ENCODE data around the gene ZC2HC1C. TPM values are rescaled to one million over a fixed set of nuclear protein-coding genes. Genes with fewer than 3 reads are reported as not detected.

The ZC2HC1C gene
- total RNA-seq, 2 experiments from 2014 or later = 1.4 to 2.1 TPM

DNA sequence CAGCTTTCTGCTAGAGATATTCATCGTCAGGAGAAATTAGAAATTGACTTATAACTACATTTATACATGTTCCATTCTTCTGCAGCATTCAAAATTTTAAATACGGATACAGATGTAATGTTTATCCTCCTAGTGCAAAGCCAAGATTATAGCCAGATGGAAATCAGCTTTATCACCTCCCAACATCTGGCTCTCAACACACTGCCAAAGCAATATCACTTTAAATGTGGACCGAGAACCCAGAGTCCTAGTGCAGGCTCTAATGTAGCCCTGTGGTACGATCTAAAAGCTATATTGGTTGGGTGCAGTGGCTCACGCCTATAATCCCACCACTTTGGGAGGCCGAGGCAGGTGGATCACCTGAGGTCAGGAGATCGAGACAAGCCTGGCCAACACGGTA lies 24.7 kb upstream of the ZC2HC1C start:
- no peak for DNase-seq
- Mint-ChIP-seq H3K9me3 (no peaks in the 10 kb centered on the region), H3K4me3 (no peak overlapping the region), H3K36me3 (peaks cover 21% of the 10 kb centered on the region), H3K4me1 (ENCODE audit: low read depth) (peaks cover 49% of the 10 kb centered on the region), H3K27ac (no peak overlapping the region), H3K27me3 (no peaks in the 10 kb centered on the region)
- ChIA-PET CTCF (interaction anchor here (0.7 to 1.3 kb wide), 2 partner anchors 22 to 259 kb away, joined by 3 to 5 read pairs; no protein-coding TSS in a partner anchor), POLR2A (interaction anchor here (1.7 kb wide), 1 partner anchor 19 kb away, joined by 4 read pairs; the partner anchor contains the start of gene ACYP1)
- intact Hi-C loops (cut with micrococcal nuclease) = no loop called here

DNA sequence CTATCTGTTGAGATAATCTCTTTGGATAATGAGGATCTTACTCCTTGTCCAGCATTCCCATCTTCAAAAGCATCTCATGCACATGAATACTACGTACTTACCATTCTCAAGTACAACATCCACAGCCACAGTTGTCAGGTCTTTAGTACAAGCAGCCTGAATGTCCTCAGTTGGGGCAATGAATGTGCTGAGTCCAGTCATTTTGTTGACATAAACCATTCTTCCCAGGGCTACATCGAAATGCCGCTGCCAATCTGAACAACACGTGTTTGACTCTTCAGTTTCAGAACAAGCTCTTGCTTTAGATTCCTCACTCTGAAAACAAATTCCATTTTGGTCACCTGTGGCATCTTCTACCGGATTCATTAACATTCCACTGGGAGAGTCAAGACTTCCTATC lies 23.2 kb upstream of the ZC2HC1C start:
- H3K27ac Mint-ChIP-seq = no peak overlapping the region
- DNase-seq = no peak
- H3K9me3 Mint-ChIP-seq = no peaks in the 10 kb centered on the region
- CTCF ChIA-PET = interaction anchor here (1.4 kb wide), 2 partner anchors 17 to 42 kb away, joined by 3 read pairs; no protein-coding TSS in a partner anchor
- no peak overlapping the region for H3K4me3 Mint-ChIP-seq
- intact Hi-C loops (cut with micrococcal nuclease) = loop anchor here (2.0 kb wide), 1 partner anchor 43 kb away; the partner anchor contains the start of gene EIF2B2
- H3K27me3 Mint-ChIP-seq = no peaks in the 10 kb centered on the region
- peaks cover 21% of the 10 kb centered on the region for H3K36me3 Mint-ChIP-seq
- POLR2A ChIA-PET = no interaction called here
- peaks cover 60% of the 10 kb centered on the region for H3K4me1 Mint-ChIP-seq (ENCODE audit: low read depth)

DNA sequence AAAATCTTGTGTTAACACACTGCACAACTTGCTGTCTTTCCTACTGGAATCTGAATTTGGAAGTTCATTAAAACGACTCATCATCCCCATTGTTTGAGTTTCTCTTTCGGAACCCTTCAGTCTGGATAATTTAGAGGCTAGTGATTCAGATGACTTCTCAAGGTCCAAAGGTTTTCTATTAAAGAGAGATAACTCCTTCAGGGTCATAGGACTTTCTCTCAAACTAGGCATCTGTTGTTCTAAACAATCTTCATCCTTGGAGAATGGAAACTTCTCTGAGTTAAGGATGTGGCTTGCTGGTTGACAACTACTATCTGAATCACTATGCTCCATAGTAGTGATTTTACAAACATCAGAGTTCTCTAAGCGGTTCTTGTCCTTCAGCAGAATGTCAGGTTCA lies 22.5 kb upstream of the ZC2HC1C start:
- peaks cover 64% of the 10 kb centered on the region for H3K4me1 Mint-ChIP-seq (ENCODE audit: low read depth)

DNA sequence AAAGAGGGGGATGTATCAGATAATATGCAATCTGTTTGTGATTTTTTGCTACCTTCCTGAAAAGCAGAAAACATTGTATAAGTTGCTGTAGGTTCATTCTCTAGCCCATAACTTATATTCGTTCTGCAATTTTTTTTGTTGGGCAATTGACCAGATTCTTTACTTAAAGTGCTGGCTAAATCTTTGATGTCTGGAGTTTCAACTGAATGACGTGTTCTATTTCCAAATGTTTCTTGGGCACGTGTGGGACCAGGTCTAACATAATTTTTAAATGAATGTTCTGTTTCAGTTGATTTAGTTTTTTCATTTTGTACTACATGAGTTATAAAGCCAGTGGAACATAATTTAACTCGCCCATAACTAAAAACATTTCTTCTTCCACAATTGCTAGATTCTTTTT lies 21.9 kb upstream of the ZC2HC1C start:
- H3K4me3 Mint-ChIP-seq = no peak overlapping the region
- no peaks in the 10 kb centered on the region for H3K9me3 Mint-ChIP-seq
- no peak overlapping the region for H3K27ac Mint-ChIP-seq
- H3K27me3 Mint-ChIP-seq = no peaks in the 10 kb centered on the region
- H3K4me1 Mint-ChIP-seq (ENCODE audit: low read depth) = peaks cover 64% of the 10 kb centered on the region
- DNase-seq = no peak
- CTCF ChIA-PET = interaction anchor here (1.5 to 1.7 kb wide), 2 partner anchors 42 to 187 kb away, joined by 6 to 7 read pairs; no protein-coding TSS in a partner anchor
- intact Hi-C loops (cut with micrococcal nuclease) = loop anchor here (1.0 to 2.0 kb wide), 2 partner anchors 45 to 206 kb away; partner anchors contain the start of gene EIF2B2
- POLR2A ChIA-PET = interaction anchor here (0.7 kb wide), 1 partner anchor 34 kb away, joined by 4 read pairs; no protein-coding TSS in a partner anchor
- H3K36me3 Mint-ChIP-seq = peaks cover 24% of the 10 kb centered on the region

More for the DNA sequence above, 22.5 kb upstream of the ZC2HC1C start:
- no peak overlapping the region for H3K4me3 Mint-ChIP-seq
- no peaks in the 10 kb centered on the region for H3K27me3 Mint-ChIP-seq
- peaks cover 24% of the 10 kb centered on the region for H3K36me3 Mint-ChIP-seq
- H3K9me3 Mint-ChIP-seq = no peaks in the 10 kb centered on the region
- H3K27ac Mint-ChIP-seq = no peak overlapping the region
- intact Hi-C loops (cut with micrococcal nuclease) = loop anchor here (1.0 to 2.0 kb wide), 2 partner anchors 44 to 206 kb away; partner anchors contain the start of gene EIF2B2
- POLR2A ChIA-PET = interaction anchor here (0.7 kb wide), 1 partner anchor 34 kb away, joined by 4 read pairs; no protein-coding TSS in a partner anchor
- CTCF ChIA-PET = interaction anchor here (1.4 kb wide), 1 partner anchor 41 kb away, joined by 3 read pairs; no protein-coding TSS in a partner anchor
- DNase-seq = no peak

DNA sequence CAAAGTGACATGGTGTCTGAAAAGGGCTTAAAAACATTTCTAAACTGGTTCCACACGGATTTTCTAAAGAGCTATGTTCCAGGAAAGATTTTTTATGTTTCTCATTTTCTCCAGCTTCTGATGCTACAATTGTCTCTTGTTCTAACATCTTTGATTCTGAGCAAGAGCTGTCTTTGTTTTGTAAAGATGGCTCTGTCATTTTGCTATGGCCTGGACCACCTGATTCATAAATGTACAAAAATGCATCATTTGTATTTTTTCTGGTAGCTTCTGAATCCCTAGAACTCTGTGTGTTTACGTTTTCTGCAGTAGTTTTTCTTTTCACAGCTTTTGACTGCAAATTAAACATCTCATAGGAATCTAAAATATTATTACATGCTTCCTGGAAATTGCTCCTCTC lies 21.3 kb upstream of the ZC2HC1C start:
- H3K36me3 Mint-ChIP-seq = peaks cover 24% of the 10 kb centered on the region
- no peaks in the 10 kb centered on the region for H3K9me3 Mint-ChIP-seq
- no peak overlapping the region for H3K27ac Mint-ChIP-seq
- intact Hi-C loops (cut with micrococcal nuclease) = no loop called here
- CTCF ChIA-PET = interaction anchor here (0.6 to 1.7 kb wide), 3 partner anchors 41 to 436 kb away, joined by 3 to 7 read pairs (median 6); no protein-coding TSS in a partner anchor
- no peak overlapping the region for H3K4me3 Mint-ChIP-seq
- POLR2A ChIA-PET = no interaction called here
- H3K4me1 Mint-ChIP-seq (ENCODE audit: low read depth) = peaks cover 70% of the 10 kb centered on the region
- no peaks in the 10 kb centered on the region for H3K27me3 Mint-ChIP-seq
- DNase-seq = no peak

DNA sequence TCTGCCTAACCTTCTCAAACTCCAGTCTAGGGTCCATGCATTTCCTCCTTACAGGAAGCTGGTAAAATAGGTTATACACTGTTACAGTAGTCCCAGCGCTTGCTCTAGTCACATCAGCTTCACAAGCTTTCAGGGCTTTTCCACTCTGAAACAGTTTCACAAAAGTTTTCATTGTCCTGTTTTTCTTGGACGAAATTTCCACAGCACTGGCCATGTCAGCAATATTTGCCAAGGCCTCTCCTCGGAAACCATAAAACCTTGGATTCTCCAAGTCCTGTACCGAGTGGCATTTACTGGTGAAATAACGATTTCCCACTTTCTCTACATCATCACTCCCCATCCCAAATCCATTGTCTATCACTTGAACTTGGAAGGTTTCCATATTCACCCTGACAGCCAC lies 20.3 kb upstream of the ZC2HC1C start:
- CTCF ChIA-PET = interaction anchor here (1.5 to 1.7 kb wide), 2 partner anchors 40 to 189 kb away, joined by 6 to 7 read pairs; no protein-coding TSS in a partner anchor
- Mint-ChIP-seq H3K36me3 (peaks cover 30% of the 10 kb centered on the region), H3K27me3 (no peaks in the 10 kb centered on the region), H3K4me1 (ENCODE audit: low read depth) (peaks cover 78% of the 10 kb centered on the region), H3K27ac (no peak overlapping the region), H3K4me3 (no peak overlapping the region), H3K9me3 (no peaks in the 10 kb centered on the region)
- POLR2A ChIA-PET = interaction anchor here (0.5 kb wide), 1 partner anchor 286 kb away, joined by 4 read pairs; no protein-coding TSS in a partner anchor
- intact Hi-C loops (cut with micrococcal nuclease) = no loop called here
- no peak for DNase-seq

DNA sequence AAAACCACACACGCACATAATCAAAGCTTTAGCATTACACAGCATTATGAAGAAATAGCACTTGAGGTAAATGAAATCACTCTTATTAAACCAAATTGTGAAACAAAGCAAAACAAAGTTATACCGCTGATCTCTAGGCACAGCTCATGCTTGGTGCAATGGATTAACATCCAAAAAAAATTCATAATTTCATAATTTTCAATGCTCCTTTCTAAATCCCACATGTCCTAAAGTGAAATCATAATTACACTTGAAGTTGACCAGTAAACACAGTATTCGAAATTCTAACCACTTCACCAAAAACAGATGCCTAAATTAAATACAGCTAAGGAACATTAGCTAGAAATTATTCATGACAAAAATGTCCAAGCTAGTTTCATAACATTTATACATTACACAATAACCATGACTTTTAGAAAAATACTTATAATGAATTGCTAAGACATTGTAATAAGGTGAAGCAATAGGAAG lies 19.7 kb upstream of the ZC2HC1C start:
- no peaks in the 10 kb centered on the region for H3K27me3 Mint-ChIP-seq
- peaks cover 31% of the 10 kb centered on the region for H3K36me3 Mint-ChIP-seq
- CTCF ChIA-PET = interaction anchor here (2.4 kb wide), 1 partner anchor 104 kb away, joined by 7 read pairs; no protein-coding TSS in a partner anchor
- peak overlapping the region; percentile 75 for H3K4me3 Mint-ChIP-seq
- peaks cover 73% of the 10 kb centered on the region for H3K4me1 Mint-ChIP-seq (ENCODE audit: low read depth)
- POLR2A ChIA-PET = no interaction called here
- intact Hi-C loops (cut with micrococcal nuclease) = loop anchor here (2.0 kb wide), 1 partner anchor 15 kb away; the partner anchor contains the start of gene ACYP1
- DNase-seq = no peak
- no peak overlapping the region for H3K27ac Mint-ChIP-seq
- no peaks in the 10 kb centered on the region for H3K9me3 Mint-ChIP-seq

DNA sequence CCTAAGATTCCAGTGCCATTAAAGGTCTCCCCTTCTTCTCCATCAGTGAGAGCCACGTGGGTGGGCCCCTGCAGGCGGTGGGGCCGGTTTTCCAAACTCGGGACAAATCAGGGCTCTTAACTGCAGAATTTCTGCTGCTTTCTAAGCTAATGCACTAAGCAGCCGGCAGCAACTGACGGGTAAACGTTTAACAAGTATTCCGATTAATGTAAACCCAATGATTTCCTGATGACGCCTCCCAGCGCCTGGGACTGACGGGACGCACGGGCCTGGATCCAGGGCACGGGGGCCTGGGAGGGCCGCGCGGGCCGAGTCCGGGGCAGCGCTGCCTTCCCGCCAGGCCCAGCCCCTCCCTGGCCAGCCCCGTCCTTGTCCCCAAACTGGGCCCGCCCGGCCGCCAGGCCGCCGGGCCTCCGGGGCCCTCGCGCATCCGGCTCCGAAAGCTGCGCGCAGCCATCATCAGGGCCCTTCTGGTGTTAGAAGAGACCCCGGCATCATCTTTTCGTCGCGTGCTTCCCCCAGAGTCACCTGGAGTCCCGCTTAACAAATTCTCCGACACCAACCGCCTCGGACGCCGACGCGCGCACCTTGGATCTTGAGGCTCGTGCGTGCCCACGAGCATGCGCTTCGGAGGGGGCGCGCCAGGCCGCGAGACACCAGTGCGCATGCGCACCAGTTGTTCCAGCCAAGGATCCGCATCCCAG lies 18.4 kb upstream of the ZC2HC1C start, which contains the start of gene MLH3:
TSS of gene MLH3 (minus strand) at position 616 of the 704 bp plus-strand sequence. CDS start 1,812 bp downstream, outside the sequence.
- H3K36me3 Mint-ChIP-seq = peaks cover 40% of the 10 kb centered on the region
- peak; percentile 82 for DNase-seq
- peak within 1 kb of the TSS; percentile 92 for H3K4me3 Mint-ChIP-seq
- intact Hi-C loops (cut with micrococcal nuclease) = loop anchor here (2.0 kb wide), 1 partner anchor 14 kb away; the partner anchor contains the start of gene ACYP1
- POLR2A ChIA-PET = no interaction called here
- H3K27ac Mint-ChIP-seq = peak within 1 kb of the TSS; percentile 86
- no peaks in the 10 kb centered on the region for H3K27me3 Mint-ChIP-seq
- peaks cover 70% of the 10 kb centered on the region for H3K4me1 Mint-ChIP-seq (ENCODE audit: low read depth)
- CTCF ChIA-PET = interaction anchor here (0.5 to 2.4 kb wide), 4 partner anchors 29 to 288 kb away, joined by 3 to 7 read pairs (median 3); no protein-coding TSS in a partner anchor
- no peaks in the 10 kb centered on the region for H3K9me3 Mint-ChIP-seq

DNA sequence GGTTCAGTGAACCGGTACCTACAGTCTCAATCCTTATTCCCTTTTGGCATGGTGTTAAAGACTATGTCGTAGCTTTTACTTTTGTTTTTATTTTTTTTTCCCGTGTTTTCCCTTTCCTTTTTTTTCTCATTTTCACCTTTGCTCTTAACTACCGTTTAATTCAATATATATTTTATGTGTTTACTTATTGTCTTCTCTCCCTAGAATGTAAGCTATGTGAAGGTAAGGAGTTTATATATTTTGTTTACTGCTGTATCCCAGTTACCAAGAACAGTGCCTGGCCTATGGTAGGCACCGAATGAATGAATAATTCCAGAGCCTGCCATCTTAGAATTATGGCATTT lies 17.9 kb upstream of the ZC2HC1C start:
- H3K27me3 Mint-ChIP-seq = no peaks in the 10 kb centered on the region
- H3K36me3 Mint-ChIP-seq = peaks cover 38% of the 10 kb centered on the region
- peak overlapping the region; percentile 86 for H3K27ac Mint-ChIP-seq
- ChIA-PET CTCF (interaction anchor here (0.6 to 2.4 kb wide), 4 partner anchors 13 to 146 kb away, joined by 3 to 7 read pairs (median 4); partner anchors contain the start of gene ACYP1), POLR2A (no interaction called here)
- intact Hi-C loops (cut with micrococcal nuclease) = loop anchor here (2.0 kb wide), 1 partner anchor 13 kb away; the partner anchor contains the start of gene ACYP1
- H3K9me3 Mint-ChIP-seq = no peaks in the 10 kb centered on the region
- peak overlapping the region; percentile 92 for H3K4me3 Mint-ChIP-seq
- peaks cover 66% of the 10 kb centered on the region for H3K4me1 Mint-ChIP-seq (ENCODE audit: low read depth)
- no peak for DNase-seq

DNA sequence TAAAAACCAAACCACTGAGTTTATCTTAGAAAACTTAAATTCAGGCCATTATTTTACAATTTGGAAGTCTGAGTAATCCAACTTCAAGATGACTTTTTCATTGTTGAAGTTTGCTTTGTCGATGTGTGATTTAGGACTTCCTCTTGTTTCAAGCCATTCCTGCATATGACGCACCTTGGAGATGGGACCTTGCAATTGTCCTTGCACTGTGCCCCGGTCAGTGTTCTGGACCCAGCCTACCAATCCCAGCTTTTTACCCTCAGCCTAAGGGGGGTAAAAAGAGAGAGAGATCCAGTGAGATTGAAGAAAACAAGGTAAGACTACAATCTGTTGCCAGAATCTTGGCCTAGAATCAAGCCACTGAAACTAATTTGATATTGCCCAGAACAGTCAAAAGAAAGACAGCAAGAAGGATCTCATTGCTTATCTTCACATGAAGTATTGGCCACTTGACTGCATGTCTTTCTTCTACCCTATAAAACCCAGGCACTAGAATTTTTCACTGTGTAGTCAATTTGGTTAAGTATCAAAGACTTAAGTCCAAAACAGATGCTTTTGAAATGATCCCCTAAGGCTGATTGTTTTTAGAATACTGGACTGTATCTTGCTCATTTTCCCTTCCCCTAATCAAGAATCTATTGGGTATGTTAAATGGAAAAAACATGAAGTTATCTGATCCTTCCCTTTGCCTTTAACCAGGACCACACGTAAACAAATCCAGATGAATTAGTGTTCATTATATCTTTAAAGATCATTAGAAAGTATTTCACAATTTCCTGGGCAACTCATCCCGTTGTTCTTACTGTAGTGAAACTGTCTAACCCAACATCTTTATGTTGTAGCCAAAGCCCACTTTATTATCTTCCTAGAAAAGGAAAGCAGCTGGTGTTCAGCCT lies 15.8 kb upstream of the ZC2HC1C start:
- H3K27ac Mint-ChIP-seq = no peak overlapping the region
- intact Hi-C loops (cut with micrococcal nuclease) = no loop called here
- H3K27me3 Mint-ChIP-seq = no peaks in the 10 kb centered on the region
- ChIA-PET CTCF (no interaction called here), POLR2A (no interaction called here)
- peaks cover 37% of the 10 kb centered on the region for H3K36me3 Mint-ChIP-seq
- peaks cover 45% of the 10 kb centered on the region for H3K4me1 Mint-ChIP-seq (ENCODE audit: low read depth)
- no peak for DNase-seq
- H3K9me3 Mint-ChIP-seq = no peaks in the 10 kb centered on the region
- no peak overlapping the region for H3K4me3 Mint-ChIP-seq

DNA sequence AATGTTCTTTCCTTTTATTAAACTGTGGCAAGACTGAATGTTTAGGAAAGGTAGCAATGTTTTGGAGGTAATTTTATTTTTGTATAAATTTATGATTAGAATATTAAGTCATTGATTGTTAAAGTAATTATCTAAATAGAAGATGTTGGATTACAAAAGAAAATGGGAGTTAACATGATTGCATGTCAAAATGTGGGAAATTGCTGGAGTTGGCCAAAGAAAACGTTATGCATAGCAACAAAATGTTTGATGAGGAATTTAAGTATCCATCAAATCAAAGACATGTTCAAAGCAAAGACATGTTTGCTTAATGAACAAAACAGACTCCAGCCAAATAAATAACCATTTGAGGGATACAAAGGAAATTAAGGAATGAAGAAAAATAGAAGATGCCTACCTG lies 15.0 kb upstream of the ZC2HC1C start:
- ChIA-PET POLR2A (no interaction called here), CTCF (no interaction called here)
- Mint-ChIP-seq H3K27ac (no peak overlapping the region), H3K27me3 (no peaks in the 10 kb centered on the region), H3K36me3 (peaks cover 38% of the 10 kb centered on the region), H3K4me1 (ENCODE audit: low read depth) (peaks cover 41% of the 10 kb centered on the region), H3K9me3 (no peaks in the 10 kb centered on the region), H3K4me3 (no peak overlapping the region)
- DNase-seq = no peak
- intact Hi-C loops (cut with micrococcal nuclease) = no loop called here

Data from activated CD4-positive, alpha-beta memory T cell treated with anti-CD3 and anti-CD28 coated beads for 36 hours (primary cell).